NCI-H2029 treated with DMSO at 0.1 percent for 48 hours (cell line): ENCODE data around the gene DCBLD2.
"Not testable (repeated sequence)": the region's sequence is repeated elsewhere in the genome, so short reads cannot be mapped to it uniquely, and the experiment has no call there.

Experiments used
- DNase-seq: peaks from one replicate; lab custom pipeline; 2025; lab: John Stamatoyannopoulos, UW

The DCBLD2 gene

GRCh38 chr3:98892263-98892662 lies 9.2 kb downstream of the DCBLD2 start:
- DNase-seq, result no peak

GRCh38 chr3:98890965-98891910 lies 10.3 kb downstream of the DCBLD2 start:
- no peak for DNase-seq

GRCh38 chr3:98890181-98890835 lies 11.2 kb downstream of the DCBLD2 start:
- no peak for DNase-seq

- no peak for DNase-seq
Measured at GRCh38 chr3:98887684-98888083, 13.8 kb downstream of the DCBLD2 start.

GRCh38 chr3:98886525-98886924 lies 15.0 kb downstream of the DCBLD2 start:
- no peak for DNase-seq

- DNase-seq, result no peak
Measured at GRCh38 chr3:98885851-98886250, 15.6 kb downstream of the DCBLD2 start.

GRCh38 chr3:98884675-98885371 lies 16.7 kb downstream of the DCBLD2 start:
- no peak for DNase-seq

GRCh38 chr3:98882614-98883333 lies 18.7 kb downstream of the DCBLD2 start:
- not testable (repeated sequence) for DNase-seq

GRCh38 chr3:98877132-98877531 lies 24.4 kb downstream of the DCBLD2 start:
- DNase-seq, result no peak

- no peak for DNase-seq
Measured at GRCh38 chr3:98875535-98875934, 26.0 kb downstream of the DCBLD2 start.

- DNase-seq, result no peak
Measured at GRCh38 chr3:98874602-98875249, 26.8 kb downstream of the DCBLD2 start.

GRCh38 chr3:98869391-98869790 lies 32.1 kb downstream of the DCBLD2 start:
- DNase-seq, result no peak

- not testable (repeated sequence) for DNase-seq
Measured at GRCh38 chr3:98857971-98858370, 43.5 kb downstream of the DCBLD2 start.

- not testable (repeated sequence) for DNase-seq
Measured at GRCh38 chr3:98857258-98857657, 44.2 kb downstream of the DCBLD2 start.

GRCh38 chr3:98856724-98857123 lies 44.8 kb downstream of the DCBLD2 start:
- DNase-seq, result no peak

GRCh38 chr3:98855806-98856400 lies 45.6 kb downstream of the DCBLD2 start:
- DNase-seq, result no peak

GRCh38 chr3:98848108-98848507 lies 53.4 kb downstream of the DCBLD2 start:
- no peak for DNase-seq

- no peak for DNase-seq
Measured at GRCh38 chr3:98846101-98846500, 55.4 kb downstream of the DCBLD2 start.

- no peak for DNase-seq
Measured at GRCh38 chr3:98843266-98843959, 58.1 kb downstream of the DCBLD2 start.

GRCh38 chr3:98839846-98840245 lies 61.6 kb downstream of the DCBLD2 start:
- DNase-seq, result no peak
